HG03159 (cell line): Measurements from ENCODE around the gene PCYOX1L.
"Not testable (repeated sequence)": the region's sequence is repeated elsewhere in the genome, so short reads cannot be mapped to it uniquely, and the experiment has no call there.

Source experiments
- ATAC-seq: cut with Tn5 transposase; IDR thresholded peaks from one replicate; pipeline ENCODE4 v1.9.1; 2021; ENCODE audit warnings: mild to moderate bottlenecking, moderate library complexity; ENCODE audit not compliant: unreplicated experiment

PCYOX1L gene

DNA sequence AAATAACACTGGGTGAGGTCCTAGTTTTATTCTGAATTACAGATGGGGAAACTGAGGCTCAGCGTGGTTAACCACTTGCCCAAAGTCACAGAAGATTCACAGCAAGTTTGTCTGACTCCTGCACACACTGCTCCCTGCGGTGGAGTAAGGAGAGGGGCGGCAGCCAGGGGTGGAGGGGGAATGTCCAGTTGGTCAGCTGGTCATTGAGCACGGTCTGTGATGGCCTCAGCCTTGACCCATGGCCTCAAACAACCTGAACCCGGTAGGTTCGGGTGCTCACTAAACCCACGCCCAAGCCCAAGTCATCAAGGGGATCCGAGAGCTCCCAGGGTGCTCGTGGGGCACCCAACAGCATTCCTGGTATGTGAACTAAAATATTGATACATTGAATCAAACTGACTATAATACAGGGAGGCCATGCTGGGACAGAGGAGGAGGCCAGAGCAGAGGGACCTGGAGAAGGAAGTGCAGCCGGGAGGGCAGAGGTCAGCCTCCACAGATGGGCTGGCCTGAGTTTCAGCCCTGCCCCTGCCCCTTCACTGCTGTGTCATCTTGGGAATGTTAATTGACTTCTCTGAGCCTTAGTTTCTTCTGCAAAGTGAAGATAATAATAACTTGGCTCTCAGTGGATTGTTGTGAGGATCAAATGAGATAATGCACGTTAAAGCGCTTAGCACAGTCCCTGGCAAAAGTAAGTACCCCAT, 24.8 kb downstream of the PCYOX1L start:
- ATAC-seq: no peak

DNA sequence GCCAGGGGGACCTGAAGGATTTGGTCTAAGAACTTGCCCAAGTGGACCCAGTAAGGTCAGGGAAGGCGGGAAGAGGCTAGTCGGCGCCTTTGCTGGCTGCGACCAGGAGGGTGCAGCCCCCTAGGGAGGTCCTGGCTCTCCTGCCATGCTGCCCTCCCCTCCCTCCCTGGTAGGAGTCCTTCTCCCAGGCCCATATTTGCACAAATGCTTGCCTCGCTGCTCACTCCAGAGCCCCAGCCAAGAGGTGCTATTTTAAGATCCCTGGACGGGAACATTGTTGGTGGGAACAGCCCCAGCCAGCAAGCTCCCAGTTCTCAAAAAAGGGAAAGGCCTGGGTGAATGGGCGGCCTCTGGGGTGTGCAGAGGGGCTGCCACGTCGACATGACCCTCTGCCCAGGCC, 25.6 kb downstream of the PCYOX1L start:
- ATAC-seq: no peak

DNA sequence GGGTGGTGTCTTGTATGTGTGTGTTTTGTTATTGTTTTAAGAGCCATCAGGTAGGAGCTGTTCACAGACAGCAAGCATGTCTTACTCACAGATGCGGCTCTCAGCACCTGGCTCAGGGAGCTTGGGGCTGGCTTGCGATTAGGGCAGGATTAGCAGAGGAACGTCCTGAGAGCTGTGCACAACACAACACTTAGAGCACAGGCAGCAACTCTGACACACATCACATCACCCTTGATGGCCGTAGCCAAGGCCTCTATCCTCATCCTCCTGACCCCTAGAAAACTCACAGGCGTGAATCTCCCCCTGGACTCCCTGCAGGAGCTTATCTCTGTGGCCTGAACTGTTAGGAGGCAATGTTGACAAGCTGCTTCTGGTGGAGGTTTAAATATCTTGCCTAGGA, 28.3 kb downstream of the PCYOX1L start:
- no peak for ATAC-seq

DNA sequence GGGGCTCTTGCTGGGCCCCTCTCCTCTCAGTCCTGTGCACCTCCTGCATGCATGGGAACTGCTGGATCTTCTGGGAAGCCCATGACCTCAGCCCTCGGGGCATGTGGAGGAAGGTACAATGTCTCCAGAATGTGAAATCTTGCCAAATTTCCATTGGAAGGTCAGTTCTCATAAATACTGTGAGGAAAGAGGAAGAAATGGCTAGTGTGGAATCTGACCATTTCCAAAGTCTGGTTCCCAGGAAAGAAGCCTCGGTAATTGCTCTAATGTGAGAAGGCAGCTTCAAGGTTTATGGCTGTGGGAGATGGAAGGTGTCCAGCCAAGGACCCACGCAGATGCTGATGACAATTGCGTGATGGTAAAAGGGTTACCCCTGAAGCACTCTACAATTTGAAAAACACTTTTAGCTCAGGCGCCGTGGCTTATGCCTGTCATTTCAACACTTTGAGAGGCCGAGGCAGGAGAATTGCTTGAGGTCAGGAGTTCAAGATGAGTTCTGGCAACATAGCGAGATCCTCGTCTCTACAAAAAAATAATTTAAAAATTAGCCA, 29.3 kb downstream of the PCYOX1L start:
- ATAC-seq: no peak

DNA sequence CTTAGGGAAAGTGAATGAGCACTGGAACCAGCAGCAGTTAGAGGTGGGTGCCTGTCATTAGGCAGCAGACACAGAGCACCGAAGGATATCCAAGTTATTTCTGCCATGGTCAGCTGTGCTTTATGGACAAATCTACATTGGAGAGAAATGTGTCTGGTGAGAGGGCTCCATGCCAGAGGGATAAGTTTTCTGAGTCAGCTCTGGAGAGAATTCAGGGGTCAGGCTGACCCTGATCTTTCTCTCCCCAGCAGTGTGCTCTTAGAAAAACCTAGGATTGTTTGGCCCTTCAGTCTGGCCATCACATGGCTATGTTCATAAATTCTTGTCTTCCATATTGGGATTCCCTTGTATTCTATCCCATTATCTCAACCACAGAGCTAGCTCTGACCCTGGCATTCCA, 30.1 kb downstream of the PCYOX1L start:
- no peak for ATAC-seq

DNA sequence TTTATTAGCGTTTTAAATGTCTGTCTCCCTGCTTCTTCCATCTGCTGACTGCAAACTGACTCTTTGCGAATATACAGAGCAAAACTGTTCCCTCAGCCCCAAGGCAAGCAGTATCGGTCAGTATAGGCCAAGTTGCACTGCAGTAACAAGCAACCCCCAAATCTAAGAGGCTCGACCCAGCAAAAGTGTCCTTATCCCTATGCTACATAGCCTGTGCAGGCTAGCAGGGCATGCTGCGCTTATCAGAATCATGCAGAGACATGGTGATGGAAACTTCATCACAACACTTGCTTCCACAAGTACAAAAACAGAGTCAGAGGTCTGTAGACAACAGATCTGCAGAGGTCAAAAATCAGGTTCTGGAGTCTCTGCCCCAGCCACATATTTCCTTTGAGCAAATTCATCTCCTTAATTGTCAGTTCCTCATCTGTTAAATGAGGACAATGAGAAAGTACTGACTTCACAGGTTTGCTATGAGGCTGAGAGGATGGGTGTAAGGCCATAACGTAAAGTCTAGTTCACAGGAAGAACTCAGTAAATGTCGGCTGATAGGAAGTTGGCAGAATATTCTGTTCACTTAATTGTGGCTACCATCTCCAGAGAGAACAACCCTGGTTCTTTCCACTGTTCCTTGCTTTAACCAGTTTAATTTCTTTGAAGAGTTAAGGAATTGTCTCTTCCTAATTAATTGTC, 30.8 kb downstream of the PCYOX1L start:
- no peak for ATAC-seq

DNA sequence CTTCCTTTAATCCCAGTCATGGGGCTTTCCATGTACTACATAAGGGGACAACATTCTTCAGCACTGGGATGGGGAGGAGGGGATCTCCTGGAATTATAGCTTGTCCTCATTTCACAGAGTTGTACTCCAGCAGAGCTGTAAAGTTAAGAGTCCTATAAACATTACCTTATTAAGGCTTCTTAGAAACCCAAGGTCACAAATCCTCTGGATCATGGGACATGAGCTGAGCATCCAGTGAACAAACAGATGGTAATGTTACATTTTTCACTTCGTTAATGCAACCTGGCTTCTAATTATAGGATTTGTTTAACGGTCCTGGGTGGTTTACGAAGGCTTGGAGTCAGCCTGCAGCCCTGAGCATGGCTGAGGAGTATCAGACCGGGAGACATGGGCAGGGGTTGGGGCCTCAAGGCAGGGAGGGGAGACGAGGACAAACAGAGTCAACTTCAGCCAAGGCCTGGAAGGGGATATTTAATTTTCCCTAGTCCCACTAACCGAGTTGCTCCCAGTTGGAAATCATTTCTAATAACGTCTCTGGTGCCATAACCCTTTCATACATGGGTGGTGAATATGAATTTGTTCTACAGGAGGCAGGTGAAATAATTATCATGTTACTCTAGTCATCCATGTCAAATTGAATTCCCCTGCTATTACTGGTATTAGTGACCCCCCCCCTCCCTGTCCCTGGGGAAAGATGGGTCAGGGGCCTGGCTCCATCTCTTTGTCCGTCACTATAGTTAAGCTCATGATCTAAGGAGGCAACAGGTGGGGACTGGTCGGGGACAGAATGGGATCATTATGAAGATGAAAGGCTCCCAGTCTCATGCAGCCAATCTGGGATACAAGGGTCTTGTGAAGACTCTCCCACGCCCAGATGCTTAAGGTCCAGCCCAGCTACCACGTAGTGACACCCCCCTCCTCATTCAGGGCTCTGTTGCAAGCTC, 32.0 kb downstream of the PCYOX1L start:
- ATAC-seq: no peak

DNA sequence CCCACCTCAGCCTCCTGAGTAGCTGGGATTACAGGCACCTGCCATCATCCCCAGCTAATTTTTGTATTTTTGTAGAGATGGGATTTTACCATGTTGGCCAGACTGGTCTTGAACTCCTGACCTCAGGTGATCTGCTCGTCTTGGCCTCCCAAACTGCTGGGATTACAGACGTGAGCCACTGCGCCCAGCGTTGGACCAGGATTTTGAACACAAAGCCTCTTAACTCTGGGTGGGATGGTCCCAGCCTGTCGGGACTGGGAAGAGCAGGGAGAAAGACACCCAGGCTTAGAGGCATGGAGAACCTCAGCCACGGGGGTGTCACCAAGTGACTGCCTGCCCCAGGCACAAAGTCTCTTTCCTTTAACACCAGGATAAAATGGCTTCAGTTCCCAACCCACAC, 33.2 kb downstream of the PCYOX1L start:
- ATAC-seq: not testable (repeated sequence)

DNA sequence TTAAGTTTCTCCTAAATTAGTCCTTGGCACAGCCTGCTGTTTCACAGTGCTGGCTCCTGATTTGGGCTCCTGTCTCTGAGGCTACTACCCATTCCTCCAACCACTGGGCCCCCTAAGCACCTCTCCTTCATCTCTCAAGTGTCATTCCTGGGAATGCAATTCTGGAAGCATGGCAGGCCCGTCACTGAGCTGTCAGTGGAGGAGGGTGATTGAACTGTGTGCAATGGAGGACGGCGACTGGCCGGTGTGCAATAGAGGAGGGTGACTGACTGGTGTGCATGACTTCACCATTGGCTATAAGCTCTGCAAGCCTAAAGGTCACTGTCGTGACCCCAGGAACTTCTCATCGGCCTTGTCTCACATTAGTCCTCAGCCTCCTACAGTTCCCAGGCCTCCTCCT, 33.7 kb downstream of the PCYOX1L start:
- ATAC-seq: no peak

DNA sequence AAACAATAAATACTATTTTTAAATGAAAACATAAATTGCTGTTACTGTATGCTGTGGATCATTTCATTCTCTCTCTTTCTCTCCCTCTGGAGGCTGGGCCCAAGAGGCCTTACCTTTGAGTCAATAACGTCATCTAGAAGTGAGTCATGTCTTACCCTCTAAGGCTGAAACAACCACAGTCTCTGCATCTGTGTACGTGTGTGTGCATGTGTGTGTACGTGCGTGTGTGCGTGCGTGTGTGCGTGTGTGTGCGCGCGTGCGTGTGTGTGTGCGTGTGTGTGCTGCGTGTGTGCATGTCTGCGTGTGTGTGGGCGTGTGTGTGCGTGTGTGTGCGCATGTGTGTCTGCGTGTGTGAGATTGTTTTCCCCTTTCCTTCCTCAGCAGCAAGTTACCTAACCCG, 34.9 kb downstream of the PCYOX1L start:
- no peak for ATAC-seq

DNA sequence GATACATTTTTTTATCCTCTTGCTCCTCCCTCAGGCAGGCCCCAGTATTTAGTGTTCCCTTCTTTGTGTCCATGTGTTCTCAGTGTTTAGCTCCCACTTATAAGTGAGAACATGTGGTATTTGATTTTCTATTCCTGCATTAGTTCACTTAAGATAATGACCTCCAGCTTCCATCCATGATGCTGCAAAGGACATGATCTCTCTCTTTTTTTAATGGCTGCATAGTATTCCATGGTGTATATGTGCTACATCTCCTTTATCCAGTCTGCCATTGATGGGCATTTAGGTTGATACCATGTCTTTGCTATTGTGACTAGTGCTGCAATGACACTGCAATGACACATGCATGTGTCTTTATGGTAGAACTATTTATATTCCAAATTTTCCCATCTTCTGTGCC, 37.1 kb downstream of the PCYOX1L start:
- ATAC-seq: not testable (repeated sequence)

DNA sequence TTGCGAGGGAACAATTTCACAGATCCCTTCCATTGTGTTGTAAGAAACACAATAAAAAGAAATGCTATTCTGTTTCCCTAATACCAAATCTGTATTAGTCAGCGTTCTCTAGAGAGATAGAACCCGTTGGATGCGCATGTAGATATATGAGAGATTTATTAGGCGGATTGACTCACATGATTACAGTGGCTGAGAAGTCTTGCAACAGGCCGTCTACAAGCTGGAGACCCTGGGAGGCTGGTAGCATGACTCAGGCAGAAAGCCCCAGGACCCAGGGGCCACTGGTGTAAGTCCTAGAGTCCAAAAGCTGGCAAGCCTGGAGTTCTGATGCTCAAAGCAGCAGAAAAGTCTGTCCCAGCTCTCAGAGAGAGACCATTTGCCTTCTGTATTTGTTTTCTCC, 39.7 kb downstream of the PCYOX1L start:
- ATAC-seq: no peak

DNA sequence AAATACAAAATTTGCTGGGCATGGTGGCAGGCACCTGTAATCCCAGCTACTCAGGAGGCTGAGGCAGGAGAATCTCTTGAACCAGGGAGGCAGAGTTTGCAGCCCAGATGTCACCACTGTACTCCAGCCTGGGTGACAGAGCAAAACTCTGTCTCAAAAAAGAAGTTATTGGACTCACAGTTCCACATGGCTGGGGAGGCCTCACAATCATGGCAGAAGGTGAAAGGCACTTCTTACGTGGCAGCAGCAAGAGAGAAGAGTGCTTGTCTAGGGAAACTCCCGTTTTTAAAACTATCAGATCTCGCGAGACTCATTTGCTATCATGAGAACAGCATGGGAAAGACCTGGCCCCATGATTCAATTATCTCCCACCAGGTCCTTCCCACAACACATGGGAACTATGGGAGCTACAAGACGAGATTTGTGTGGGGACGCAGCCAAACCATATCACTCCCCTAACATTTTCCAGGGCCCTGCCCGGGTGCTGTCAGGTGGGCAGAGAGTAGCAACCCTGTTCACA, 41.0 kb downstream of the PCYOX1L start:
- not testable (repeated sequence) for ATAC-seq

DNA sequence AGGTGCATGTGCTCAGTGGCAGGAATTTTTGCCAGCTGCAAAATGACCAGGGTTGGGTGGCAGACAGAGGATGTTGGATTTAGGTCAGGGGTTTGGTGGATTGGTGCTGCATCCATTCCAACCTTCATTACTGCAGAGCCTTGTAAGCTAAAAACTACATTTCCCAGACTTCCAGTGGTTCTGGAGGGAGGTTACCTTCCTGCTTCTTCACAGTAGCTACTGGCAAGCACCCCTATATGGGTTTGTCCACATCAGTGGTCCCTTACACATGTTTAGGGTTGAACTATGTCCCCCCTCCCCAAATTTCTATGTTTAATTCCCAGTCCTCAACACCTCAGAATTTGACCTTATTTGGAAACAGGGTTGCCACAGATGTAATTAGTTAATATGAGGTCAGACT, 41.9 kb downstream of the PCYOX1L start:
- no peak for ATAC-seq

DNA sequence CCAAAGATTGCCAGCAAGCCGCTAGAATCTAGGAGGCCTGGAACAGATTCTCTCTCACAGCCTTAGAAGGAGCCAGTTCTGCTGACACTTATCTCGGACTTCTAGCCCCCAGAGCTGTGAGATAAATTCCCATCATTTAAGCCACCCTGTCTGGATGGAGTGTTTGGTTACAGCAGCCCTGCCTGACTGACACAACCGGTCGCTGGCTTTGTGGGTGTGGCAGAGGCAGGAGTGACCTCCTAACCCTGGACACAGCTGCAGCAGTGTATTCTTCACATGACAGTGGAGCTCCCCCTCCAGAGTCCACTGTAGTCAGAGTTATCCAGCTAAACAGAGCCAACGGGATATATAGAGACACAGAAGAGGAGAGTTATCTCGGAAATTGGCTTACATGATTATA, 42.5 kb downstream of the PCYOX1L start:
- no peak for ATAC-seq

DNA sequence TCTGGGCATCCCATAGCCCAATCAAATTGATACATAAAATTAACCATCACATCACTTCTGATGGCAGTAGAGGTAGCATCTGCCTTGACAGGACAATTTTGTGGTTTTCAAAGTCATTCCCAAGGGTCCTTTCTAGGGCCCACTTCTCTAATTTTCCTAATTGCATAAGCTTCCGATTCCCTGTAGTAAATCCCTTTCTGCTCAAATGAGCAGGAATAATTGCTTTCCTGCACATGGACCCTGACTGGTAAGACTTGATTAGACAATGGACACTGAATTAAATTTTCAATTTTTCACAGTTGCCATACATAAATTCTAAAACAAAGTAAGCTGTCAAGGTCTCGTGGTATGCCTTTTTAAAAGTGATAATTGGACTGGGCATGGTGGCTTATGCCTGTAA, 43.2 kb downstream of the PCYOX1L start:
- ATAC-seq: no peak

DNA sequence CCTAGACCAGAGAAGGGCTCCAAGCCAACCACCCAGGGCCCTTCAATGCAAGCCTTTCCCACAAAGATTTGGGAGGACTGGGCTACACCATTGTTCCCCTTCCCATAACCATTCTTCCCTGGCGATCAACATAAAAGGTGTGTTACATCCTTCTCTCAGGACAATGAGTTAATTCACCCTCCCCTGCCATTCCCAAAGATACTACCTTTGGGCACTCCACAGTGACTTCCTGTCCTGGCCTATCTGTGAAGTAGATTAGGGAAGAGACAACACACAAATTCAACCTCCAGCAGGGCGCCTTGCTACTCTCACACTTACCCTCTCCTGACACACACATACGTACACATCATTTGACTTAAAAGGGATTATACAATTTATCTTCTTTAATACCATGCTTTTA, 44.4 kb downstream of the PCYOX1L start:
- no peak for ATAC-seq

DNA sequence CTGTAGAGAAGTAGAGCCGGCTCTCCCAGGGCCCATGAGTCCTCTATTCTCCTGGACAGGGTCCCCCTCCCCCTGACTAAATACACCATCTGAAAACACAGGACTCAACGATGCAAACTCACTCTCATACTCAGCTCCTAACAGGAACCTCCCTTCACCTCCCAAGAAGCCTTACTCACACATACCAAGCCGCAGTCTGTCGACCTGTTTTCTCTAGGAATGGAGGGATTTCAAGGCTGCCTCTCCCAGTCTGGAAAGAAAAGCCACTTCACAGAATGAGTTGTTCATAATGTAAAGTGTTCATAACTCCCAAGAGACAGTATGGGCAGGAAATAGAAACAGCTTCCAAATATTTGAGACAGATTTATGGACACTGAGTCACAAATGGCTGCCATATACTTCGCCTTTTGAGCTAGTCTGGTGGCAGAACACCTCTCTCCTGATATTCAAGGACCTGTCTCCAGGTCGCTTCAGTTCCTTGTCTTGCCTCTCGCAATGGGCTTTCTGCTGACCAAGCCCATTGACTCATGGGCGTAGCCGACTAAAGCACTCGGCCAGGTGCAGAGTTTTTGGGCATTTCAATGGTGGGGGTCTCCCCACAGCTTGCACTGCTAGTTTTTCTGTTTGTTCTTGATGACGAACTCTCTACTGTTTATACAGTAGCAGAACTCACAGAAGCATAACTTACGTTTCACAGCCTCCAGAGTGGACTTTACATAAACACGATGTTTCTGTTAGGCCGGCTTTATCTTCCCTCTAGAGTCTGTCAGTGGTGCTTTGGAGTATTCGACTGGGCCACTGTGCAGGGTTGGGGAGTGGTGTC, 46.3 kb downstream of the PCYOX1L start:
- ATAC-seq: no peak

DNA sequence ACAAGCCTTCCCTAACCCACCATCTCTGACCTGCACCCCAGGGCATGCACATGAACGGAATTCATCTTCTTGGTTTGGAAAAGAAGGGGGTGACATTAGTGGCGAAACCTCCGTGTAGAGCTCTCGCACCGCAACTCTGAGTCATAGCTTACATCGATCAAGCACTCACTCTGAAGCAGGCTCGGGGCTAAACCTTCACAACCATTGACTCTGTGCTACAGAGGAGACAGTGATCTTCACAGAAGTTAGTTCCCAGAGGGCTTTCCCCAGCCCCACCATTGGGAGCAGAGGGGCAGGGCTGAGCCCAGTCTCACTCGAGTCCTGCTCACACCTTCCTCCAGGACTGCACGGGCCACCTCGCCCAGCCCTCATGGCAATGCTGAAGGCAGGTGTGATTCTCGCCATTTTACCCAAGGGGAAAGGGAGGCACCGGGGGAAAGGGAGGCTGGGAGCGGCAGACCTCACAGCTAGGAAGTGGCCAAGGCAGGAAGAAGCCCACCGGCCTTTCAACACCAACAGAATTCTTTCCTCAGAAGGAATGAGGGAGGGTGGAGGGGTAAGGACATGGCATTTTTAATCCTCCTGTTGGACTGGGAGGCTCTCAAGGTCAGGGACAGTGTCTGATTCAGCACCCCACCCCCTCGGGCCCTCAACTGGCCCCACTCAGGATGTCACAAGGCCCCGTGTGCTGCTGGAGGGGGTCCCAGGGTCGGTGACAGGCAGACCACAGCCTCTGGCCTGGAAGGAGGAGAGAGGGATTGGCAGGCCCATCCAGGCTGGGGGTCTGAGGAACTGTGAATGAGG, 47.1 kb downstream of the PCYOX1L start:
- ATAC-seq: no peak
